Measurements from ENCODE around the gene ASXL1.
A peak's percentile ranks its signal among the peaks of the same experiment; 100 is the strongest.

ASXL1 gene

DNA sequence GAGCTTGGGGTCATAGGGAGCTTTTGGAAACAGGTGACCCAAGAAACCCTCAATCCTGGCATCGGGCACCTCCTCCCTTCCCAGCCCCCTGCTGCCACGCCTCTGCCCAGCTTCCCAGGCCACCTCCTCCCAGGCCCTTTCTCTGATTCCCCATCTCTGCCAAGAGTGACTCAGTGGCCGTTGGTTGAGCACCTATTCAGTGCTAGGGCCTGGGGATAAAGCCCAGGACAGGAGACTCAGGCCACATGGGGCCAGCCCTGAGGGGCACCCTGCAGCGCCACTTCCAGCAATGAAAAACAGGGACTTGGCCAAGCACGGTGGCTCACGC, 110.1 kb downstream of the ASXL1 start:
- DNase-seq: no peak

- no peak for DNase-seq
These were observed 110.7 kb downstream of the ASXL1 start for GRCh38 chr20:32468860-32469259.

GRCh38 chr20:32470025-32470861, 112.1 kb downstream of the ASXL1 start:
- no peak for DNase-seq

GRCh38 chr20:32470940-32471339, 112.8 kb downstream of the ASXL1 start:
- no peak for DNase-seq

DNA sequence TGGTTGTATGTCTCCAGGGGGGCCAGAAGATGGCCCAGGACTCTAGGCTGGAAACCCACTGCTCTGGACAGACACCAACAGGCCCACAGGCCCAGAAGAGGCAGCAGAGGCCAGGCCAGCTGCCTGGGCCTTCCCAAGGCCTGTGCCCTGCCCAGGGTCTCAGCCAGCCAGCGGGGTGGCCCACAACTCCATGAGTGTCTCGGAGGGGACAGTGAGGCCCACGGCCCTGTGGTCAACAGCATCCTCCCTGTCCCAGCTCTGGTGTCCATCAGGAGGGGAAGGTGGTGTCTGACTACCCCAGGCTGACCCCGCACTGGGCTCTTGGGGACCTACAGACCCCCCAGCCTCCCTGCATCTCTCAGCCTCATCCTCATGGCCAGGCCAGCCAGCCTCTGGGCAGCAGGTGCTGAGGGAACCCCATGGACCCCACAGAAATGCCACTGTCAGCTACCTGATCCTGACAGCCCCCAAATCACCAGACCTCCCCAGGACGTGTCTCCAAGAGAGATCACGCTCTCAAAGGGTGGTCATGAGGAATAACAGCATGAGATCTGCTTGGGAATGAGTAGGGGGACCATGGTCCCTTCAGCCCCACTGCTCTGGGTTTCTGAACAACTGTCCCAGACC, 114.6 kb downstream of the ASXL1 start:
- DNase-seq: no peak

- DNase-seq: no peak
These were observed 115.3 kb downstream of the ASXL1 start for GRCh38 chr20:32473231-32474008.

- no peak for DNase-seq
These were observed 116.0 kb downstream of the ASXL1 start for GRCh38 chr20:32474009-32474716.

DNA sequence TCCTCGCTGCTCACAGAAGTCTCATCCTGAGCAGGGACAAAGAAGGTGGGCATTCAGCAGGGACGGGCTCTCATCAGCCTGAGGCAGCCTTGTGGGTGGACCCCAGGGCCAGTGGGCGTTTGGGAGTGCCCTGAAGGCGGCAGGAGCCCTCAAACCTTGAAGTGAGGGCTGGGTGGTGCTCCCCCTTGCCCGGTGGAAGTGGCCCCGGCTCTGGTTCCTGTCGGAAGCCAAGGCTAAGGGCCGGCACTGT, 116.5 kb downstream of the ASXL1 start:
- no peak for DNase-seq

DNA sequence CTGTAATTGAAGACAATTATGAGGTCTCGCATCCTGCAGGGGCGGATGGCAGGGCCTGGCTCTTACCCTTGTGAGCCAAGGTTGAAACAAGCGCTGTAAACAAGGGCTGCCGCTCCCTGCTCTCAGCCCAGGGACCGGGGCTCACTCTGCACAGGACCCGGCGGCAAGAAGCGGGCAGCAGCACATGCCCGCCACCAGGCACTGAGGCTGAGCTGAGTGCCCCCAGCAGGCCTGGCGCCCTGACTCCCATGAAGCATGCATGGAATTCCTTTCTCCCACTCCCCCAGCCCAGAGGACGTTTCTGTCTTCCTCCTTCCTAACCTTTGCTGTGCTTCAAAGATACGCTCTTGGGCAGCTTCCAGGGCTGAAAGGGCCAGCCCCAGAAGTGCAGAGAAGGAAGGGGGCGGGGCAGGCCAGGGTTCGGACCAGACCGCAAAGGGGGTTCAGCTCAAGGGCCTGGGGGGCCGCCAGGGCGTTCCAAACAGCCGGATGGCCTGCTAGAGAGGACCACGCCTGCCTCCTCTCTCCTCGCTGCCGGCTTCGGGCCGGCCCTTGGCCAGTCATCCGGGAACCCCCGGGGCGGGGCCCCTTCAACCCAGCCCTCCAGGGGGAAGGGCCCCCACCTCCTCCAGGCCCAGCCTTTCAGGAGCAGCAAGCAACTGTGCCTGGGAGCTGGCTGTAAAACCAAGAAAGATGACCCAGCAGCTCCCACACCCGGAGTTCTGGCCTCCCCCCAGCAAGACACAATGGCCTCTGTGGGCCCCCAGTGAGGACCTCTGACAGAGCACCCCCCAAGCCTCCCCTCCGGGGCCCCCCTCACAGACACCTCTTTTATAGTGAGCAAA, 117.1 kb downstream of the ASXL1 start:
- DNase-seq: no peak

DNA sequence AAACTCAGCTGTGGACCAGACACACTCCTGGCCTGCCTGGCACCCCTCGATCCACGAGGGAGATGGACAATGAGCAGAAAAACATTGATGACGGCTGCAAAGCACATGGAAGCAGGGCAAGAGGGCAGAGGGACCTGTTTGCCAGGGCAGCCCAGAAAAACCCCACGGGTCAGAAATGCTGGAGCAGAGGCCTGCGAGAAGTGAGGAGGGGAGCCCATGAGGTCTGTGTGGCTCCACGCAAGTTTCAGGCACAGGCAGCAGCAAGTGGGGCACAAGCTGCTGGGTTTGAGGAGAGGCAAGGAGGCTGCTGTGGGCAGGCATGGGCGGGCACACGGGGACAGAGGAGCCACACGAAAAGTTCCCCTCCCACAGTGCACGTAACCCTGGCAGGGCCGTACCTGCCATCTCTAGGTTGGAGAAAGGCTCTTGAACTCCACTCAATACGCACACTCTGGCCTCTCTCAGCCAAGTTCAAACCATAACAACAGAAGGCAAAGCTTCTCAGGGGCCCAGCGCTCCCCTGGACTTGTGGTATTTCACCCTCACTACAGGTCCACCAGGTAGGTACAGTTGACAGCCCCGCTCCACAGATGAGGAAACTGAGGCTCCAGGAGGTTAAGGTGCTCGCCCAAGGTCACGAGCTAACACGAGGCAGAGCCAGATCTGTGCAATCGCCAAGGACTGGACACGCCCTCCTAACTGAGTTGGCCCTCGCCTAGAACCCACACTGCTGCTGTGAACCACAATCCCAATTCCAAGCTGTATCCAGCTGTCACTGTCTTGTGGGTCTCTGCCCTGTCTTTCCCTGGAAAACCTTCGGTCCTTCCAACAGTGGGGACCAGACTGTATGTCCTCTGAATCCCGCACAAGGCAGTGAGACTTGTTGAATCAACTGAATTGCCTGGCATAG, 118.8 kb downstream of the ASXL1 start:
- no peak for DNase-seq

DNA sequence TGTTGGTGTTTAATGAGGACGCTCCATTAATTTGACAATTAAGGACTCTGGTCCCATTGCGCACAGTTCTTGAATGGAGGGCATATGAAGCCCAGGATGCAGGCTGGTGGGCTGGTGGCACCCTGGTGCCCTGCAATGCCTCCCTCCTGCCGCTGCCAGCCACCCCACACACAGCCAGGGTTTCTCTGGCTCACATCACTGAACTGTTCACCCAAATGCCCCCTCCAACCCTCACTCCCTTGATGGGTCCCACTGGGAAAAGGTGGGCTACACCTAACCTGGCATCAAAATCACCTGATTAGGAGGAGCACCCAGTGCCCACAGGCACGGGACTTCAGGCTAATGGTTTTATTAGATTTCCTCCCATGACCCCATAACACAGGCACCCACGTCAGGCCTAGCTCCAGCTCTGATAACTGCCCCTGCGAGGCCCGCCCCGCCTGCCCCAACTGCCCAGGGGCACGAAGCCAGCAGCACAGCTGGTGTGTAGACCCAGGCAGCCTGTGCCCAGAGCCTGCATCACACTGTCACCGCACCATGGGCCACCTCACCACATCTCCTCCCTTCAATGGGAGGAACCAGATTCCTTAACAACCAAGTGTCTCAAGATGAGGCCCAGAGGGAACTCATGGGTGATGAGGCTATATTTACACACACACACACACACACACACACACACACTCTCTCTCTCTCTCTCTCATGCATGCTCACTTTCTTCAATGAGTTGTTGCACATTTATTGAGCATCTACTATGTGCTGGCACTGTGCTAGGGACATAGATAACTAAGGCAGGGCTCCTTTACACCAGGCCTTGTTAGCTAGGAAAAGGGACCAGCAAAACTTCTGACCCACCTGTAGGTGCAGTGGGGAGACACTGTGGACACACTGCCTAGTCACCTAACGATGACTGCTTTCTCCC, 119.7 kb downstream of the ASXL1 start:
- DNase-seq: no peak

DNA sequence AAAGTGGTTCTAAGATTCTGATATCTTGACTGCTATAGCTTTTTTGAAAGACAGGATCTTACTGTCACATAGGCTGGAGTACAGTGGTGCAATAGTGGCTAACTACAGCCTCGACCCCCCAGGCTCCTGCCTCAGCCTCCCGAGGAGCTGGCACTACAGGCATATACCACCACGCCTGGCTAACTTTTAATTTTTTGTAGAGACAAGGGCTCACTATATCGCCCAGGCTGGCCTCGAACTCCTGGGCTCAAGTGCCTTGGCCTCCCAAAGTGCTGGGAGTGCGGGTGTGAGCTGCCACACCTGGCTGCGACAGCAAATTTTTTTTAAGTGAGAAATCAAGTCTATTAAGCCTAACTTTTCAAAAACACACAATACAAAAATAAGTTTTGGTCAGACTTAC, 120.4 kb downstream of the ASXL1 start:
- DNase-seq: no peak

DNA sequence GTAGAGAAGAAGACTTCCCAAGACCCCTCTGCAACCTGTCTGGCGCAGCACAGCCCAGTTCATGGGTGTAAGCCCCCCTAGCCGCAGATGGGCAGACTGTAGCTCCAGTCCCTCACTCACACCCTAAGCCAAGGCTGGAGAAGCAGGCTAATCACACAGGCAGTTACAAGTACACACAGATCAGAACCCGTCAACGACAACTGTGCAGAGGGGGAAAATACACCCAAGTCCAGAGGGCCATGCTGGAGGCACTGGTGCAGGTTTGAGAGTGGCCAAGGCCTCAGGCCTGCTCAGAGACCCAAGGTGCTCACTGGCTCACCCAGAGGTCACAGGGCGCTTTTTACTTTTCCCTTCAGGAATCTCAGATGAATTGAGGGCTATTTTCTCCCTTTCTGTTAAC, 120.9 kb downstream of the ASXL1 start:
- no peak for DNase-seq

DNA sequence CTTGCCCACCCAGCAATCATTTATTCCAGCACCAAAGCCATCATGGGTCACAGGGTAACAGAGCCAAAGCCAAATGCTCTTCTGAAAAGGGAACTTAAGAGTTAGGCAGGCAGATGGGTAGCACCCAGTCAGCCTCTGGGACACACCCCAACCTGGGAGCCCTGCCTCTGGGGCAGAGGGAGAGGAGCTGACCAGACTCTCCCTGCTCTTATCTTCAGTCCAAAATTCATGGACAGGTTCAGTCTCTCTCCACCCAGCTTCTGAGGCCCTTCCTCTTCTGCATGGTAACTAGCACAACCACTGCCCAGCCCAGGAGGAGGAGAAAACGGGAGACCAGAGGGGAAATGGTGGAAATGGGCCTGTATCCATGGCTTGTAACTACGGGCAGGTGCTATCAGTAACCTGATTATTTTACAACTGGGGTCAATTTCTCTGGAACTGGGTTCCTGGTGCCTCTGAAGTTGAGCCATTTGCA, 121.6 kb downstream of the ASXL1 start:
- DNase-seq: no peak

- DNase-seq: no peak
These were observed 122.5 kb downstream of the ASXL1 start for GRCh38 chr20:32480371-32481241.

- DNase-seq: no peak
These were observed 123.4 kb downstream of the ASXL1 start for GRCh38 chr20:32481311-32482142.

GRCh38 chr20:32482143-32482441, 124.0 kb downstream of the ASXL1 start:
- DNase-seq: no peak

- DNase-seq: peak; percentile 20
These were observed 124.5 kb downstream of the ASXL1 start for GRCh38 chr20:32482442-32483261.
